AG08395 (cell line): Measurements from ENCODE around the gene RBM44.
"Not testable (repeated sequence)": the region's sequence is repeated elsewhere in the genome, so short reads cannot be mapped to it uniquely, and the experiment has no call there.

Experiments
- DNase-seq: peaks from one replicate; pipeline ENCODE4 v3.0.0; 2012; ENCODE audit warnings: mixed read lengths, low spot score

The RBM44 gene

GRCh38 chr2:237848940-237849339, 50.4 kb downstream of the RBM44 start:
- DNase-seq = not testable (repeated sequence)

- no peak for DNase-seq
Measured at GRCh38 chr2:237854295-237854694, 55.7 kb downstream of the RBM44 start.

- no peak for DNase-seq
Measured at GRCh38 chr2:237857791-237858190, 59.2 kb downstream of the RBM44 start.

GRCh38 chr2:237858294-237859081, 59.9 kb downstream of the RBM44 start:
- peak; percentile 91 for DNase-seq

DNA sequence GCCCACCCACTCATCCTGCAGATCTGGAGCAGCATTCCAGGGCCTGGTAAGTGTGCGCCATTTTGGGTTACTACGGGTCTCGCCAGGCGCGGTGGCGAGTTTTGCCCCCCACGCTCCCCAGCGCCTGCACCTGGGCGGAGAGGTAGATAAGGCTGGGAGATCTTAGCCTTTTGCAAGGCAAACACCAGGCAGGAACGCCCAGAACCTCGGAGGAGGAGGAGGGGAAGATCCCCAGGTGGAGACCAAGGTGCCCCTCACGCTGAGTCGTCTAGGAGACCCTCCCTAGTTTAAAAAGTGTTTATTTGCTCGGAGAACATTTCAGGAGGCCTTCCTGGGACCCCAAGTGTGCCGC, 60.5 kb downstream of the RBM44 start:
- DNase-seq = no peak

DNA sequence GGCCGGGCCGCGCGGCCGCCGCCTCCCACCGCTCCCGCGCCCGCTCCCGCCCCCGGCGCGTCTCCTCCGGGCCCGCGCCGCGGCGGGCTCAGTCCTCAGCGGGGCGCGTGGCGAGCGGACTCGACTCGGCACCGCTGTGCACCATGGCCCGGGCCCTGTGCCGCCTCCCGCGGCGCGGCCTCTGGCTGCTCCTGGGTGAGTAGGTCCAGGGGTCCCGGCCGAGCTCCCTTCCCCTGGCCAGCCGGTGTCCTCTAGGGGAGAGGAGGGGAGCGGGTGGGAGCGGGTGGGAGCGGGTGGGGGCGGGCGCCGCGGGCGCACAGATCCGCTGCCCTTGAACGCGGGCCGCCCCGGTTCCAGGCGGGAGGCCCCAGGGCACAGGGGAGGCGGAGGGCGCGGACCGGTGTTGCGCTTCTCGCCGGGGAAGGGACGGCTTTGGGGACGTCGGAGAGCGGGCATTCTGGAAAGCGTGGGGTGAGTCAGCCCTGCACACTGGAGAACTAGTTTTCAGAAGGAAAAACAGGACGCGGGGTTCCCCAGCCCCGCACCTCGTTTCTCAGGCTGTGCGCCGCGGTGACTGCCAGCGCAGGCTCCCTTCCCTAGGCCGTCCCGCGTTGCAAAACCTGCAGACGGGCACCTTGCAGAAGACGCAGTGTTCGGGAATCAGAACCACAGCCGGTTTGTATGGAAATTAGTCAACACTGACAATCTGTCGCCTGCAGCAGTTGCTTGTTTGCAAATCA, 61.1 kb downstream of the RBM44 start, which contains the start of gene RAMP1:
Gene RAMP1, plus strand, starts transcription at position 91 of the 740 bp plus-strand sequence. Its CDS starts 53 bp downstream, at position 144.
- peak; percentile 21 for DNase-seq

GRCh38 chr2:237860273-237860935, 61.8 kb downstream of the RBM44 start:
- DNase-seq = no peak

- DNase-seq = peak; percentile 21
Measured at GRCh38 chr2:237861875-237862527, 63.4 kb downstream of the RBM44 start.

GRCh38 chr2:237862528-237862895, 63.9 kb downstream of the RBM44 start:
- no peak for DNase-seq

DNA sequence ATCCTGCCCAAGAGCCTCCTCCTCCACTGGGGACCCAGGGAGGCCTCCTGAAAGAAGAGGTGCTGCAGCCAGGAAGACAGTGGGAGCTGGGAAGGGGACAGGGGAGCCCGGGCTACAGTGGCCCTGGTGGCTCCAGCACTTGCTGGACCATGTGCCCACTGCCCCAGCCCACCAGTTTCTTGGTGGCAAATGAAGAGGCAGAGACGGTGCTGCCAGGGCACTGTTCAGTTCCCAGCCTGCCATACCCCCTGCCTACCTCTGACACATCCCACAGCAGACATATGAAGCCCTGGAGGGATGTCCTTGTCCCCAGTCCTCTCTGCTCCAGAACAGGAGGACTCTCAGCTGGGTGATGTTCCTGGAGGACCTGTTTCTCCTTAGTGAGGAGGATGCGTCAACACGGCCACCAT, 64.5 kb downstream of the RBM44 start:
- DNase-seq = no peak

DNA sequence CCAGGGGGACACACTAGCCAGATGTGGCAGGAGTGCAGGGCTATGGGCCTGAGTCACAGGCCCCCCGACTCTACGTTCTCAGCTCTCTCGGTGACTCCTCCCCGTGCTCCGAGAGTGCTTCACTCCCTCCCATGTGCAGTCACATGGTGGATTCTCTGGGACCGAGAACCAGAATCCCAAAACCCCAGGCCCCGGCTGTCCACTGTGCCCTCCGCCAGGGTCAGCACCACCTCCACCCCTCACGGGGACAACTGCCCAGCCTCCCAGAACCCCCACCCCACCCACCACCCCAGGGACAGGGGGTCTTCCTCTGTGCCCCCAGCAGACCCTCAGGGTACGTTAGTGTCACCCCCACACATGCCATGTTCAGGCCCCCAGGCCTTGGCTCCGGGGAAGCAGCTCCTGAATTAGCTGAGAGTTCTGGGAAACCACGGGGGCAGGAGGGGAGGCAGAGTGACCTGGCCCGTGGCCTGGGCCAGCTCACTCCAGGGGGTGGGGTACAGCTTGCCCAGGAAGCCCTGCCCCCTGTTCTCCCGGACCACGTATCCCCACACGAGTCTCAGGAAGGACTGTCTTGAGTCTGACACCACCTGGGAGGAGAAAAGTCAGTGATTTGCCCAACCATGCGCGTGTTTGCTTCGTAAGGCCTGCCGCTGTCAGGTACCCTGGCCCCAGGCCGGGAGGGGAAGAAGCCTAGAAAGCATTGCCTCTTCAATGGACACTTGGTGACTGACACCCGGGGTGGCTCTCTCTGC, 65.3 kb downstream of the RBM44 start:
- DNase-seq = no peak

DNA sequence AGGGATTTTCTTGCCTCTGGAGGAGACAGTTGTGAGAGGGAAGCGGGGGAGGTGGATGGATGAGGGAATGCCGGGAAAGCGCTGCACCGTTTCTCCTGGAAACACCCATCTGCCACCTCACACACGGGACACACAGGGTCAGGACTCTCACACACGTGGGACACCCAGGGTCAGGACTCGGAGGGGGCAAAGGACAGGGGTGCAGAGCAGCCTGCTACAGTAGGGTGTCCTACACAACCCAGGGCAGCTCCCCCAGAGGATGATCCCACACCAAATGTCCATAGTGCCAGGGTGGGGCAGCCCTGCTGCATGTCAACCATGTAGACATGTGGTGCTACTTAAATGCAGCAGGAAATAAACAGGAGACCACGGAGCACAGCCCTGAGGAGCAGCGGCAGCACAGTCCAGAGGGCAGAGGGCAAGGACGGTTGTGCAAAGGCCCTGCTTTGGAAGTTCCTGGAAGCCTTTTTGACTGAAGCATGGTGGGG, 65.9 kb downstream of the RBM44 start:
- DNase-seq = no peak

DNA sequence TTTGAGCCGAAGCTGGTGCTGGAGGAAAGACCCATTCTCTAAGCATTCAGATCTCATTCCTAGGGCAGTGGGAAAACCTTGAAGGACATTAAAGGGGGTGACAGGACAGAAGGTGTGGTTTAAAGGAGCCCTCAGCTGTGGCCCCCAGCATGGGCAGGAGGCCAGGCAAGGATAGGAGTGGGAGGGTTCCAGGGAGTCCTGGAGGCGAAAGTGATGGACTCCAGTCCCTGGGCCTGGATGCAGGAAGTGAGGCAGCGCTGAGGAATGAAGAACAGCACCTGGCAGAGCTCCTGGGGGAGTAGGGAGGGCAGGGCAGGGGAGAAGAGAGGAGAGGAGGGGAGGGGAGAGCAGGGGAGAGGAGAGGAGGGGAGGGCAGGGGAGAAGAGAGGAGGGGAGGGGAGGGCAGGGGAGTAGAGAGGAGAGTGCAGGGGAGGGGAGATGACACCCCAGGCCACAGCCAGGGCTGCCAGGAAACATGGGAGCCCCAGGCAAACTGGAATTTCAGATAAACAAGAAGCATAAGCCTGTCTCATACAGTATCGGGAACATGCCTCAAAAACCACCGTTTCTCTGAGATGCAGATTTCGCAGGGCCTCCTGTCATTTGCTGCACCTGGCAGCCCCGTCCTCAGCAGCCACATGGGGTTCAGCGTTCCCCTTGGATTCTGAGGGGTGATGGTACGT, 66.5 kb downstream of the RBM44 start:
- DNase-seq = peak; percentile 26

- DNase-seq = no peak
Measured at GRCh38 chr2:237865623-237866041, 67.1 kb downstream of the RBM44 start.

- DNase-seq = peak; percentile 50
Measured at GRCh38 chr2:237866101-237866621, 67.6 kb downstream of the RBM44 start.

DNA sequence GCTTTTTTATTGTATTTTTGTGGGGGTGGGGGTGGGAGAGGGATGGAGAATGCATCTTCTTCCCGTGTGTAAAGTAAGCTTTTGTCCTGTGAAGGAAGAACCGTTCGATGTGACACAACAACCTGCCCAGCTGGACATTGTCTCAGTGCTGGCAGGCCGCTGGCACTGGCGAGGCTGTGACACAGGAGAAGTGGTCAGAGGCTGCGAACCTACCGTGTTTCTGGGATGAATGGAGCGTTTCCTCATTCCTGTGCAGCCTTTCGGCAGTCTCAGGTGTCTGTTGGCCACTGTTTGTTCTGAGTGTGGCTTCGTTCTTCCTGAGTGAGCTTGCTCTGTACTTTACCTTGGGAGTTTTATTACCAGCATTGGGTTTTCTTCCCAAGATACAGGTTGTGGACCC, 68.9 kb downstream of the RBM44 start:
- no peak for DNase-seq

DNA sequence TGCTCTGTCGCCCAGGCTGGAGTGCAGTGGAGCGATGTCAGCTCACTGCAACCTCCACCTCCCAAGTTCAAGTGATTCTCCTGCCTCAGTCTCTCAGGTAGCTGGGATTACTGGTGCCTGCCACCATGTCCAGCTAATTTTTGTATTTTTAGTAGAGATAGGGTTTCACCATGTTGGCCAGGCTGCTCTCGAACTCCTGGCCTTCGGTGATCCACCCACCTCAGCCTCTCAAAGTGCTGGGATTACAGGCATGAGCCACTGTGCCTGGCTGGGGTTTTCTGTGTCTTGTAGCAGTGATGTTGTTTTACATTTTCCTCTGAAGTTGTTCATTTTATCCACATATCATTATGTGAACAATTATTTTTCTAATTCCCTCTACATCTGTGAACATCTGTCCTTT, 69.5 kb downstream of the RBM44 start:
- not testable (repeated sequence) for DNase-seq

- DNase-seq = no peak
Measured at GRCh38 chr2:237868631-237869342, 70.2 kb downstream of the RBM44 start.

DNA sequence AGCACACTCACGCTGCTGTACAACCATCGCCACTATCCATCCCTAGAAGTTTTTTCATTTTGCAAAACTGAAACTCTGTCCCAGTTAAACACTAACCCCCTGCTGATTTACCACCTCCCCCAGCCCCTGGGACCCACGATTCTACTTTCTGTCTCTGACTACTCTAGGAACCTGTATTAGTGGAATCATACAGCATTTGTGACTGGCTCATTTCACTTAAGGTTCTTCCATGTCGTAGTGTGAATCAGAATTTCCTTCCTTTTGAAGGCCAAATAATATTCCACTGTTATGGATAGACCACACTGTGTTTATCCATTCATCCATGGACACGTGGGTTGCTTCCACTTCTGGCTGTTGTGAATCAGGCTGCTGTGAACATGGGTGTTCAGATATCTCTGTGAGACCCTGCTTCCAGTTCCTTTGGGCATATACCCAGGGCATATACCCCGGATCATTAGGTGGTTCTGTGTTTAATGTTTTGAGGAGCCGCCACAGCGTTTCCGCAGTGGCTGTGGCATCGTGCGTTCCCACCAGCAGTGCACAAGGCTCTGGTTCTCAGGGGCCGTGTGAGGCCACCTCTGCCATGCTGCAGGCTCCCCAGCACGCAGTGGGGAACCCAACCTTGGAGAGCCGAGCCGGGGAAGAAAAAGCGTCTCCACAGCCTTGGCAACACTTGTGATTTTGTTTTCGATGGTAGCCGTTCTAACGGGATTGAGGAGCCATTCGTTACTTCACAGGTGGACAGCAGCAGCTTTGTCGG, 70.9 kb downstream of the RBM44 start:
- DNase-seq = no peak
